Cardiac muscle cell (in vitro differentiated cells and primary cell): ENCODE data around the gene LHFPL5. TPM values are rescaled to one million over a fixed set of nuclear protein-coding genes. Genes with fewer than 3 reads are reported as not detected.

Experiments used
- DNase-seq, 2 donors: peaks; one replicate each; pipeline versions ENCODE4 v3.0.0 to v3.0.0-alpha.2; 2010 to 2017; ENCODE audit warnings: low read depth in 1 of 2, low spot score in 1 of 2
- H3K27ac ChIP-seq: fragments of 200-600 bp; sonication (generic); 2 replicates; pipeline ENCODE4 v1.5.1; 2016
- H3K27me3 ChIP-seq: fragments of 200-600 bp; sonication (generic); 2 replicates; pipeline ENCODE4 v1.6.0; 2016; ENCODE audit warnings: control low read depth
- H3K36me3 ChIP-seq: fragments of 200-600 bp; sonication (generic); 2 replicates; pipeline ENCODE4 v1.5.1; 2016; ENCODE audit warnings: control low read depth
- H3K4me1 ChIP-seq: fragments of 200-600 bp; sonication (generic); 2 replicates; pipeline ENCODE4 v1.8.1; 2017; ENCODE audit warnings: low read depth, mild to moderate bottlenecking, mixed run types
- H3K4me3 ChIP-seq: fragments of 200-600 bp; sonication (generic); 2 replicates; pipeline ENCODE4 v1.5.1; 2016; ENCODE audit warnings: mild to moderate bottlenecking
- H3K9me3 ChIP-seq: fragments of 200-600 bp; sonication (generic); 2 replicates; pipeline ENCODE4 v1.5.1; 2017; ENCODE audit warnings: low read depth, mild to moderate bottlenecking, control low read depth
- polyA plus RNA-seq: library from polyadenylated mRNA; unstranded; fragments of >200 nt; fragmentation: Nextera tagmentation; extraction: Ambion mirVana; gene quantifications from 2 replicates; pipeline ENCODE4 v1.2.1, GENCODE V29; 2016
- total RNA-seq: library from RNA; depleted of rRNA; stranded (reverse); fragments of >200 nt; gene quantifications from 2 replicates; pipeline ENCODE4 v1.2.3, GENCODE V29; 2016
- TF ChIP-seq, protein P1 (sequence below): IDR thresholded peaks from 2 replicates; pipeline ENCODE4 v1.5.1; 2012; ENCODE audit warnings: low read depth, mild to moderate bottlenecking, low read length

The LHFPL5 gene
- total and polyA plus RNA-seq, 2 experiments from 2014 or later = not detected

DNA sequence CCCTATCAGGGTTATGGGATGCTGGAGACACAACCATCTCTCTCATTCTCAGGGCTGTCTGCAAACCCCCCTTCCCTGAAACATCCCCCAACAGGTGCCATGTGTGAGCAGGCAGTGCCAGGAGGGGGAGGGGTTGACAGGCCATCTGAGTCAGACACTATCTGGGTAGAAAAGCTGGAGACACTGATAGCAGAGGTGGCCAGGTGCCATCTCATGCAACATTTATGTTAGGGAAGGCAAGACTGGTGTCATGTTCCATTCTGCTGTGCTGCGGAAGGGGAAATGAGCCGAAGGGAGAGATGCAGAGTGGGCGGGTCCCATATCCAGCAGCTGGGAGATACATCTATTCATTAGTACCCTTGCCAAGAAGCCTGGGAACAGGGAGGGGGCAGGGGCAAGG lies 3.5 kb downstream of the LHFPL5 start:
- DNase-seq = peak in 1 of 2 donors; percentile 15
- Histone ChIP-seq H3K36me3 (no peaks in the 10 kb centered on the region), H3K27ac (no peak overlapping the region), H3K9me3 (no peaks in the 10 kb centered on the region), H3K4me1 (no peaks in the 10 kb centered on the region), H3K27me3 (no peaks in the 10 kb centered on the region), H3K4me3 (no peak overlapping the region)
- TF ChIP-seq, protein P1, sequence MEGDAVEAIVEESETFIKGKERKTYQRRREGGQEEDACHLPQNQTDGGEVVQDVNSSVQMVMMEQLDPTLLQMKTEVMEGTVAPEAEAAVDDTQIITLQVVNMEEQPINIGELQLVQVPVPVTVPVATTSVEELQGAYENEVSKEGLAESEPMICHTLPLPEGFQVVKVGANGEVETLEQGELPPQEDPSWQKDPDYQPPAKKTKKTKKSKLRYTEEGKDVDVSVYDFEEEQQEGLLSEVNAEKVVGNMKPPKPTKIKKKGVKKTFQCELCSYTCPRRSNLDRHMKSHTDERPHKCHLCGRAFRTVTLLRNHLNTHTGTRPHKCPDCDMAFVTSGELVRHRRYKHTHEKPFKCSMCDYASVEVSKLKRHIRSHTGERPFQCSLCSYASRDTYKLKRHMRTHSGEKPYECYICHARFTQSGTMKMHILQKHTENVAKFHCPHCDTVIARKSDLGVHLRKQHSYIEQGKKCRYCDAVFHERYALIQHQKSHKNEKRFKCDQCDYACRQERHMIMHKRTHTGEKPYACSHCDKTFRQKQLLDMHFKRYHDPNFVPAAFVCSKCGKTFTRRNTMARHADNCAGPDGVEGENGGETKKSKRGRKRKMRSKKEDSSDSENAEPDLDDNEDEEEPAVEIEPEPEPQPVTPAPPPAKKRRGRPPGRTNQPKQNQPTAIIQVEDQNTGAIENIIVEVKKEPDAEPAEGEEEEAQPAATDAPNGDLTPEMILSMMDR = no peak

DNA sequence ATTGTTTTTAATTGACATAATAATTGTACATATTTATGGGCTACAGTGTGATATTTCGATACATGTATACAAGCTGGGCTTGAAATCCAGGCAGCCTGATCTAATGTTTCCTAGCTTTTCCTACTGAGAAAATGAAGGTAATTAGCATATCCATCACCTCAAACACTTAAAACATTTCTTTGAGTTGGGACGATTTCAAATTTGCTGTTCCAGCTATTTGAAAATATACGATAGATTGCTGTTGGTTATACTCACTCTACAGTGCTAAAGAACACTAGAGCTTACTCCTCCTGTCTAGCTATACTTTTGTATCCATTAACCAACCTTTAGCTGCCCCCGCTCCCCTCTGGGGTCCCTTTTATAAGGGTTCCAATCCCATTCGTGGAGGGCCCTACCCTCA lies 4.7 kb downstream of the LHFPL5 start:
- TF ChIP-seq, protein P1 = no peak
- Histone ChIP-seq H3K4me1 (no peaks in the 10 kb centered on the region), H3K27ac (no peak overlapping the region), H3K27me3 (no peaks in the 10 kb centered on the region), H3K36me3 (no peaks in the 10 kb centered on the region), H3K9me3 (no peaks in the 10 kb centered on the region), H3K4me3 (no peak overlapping the region)
- no peak for DNase-seq

DNA sequence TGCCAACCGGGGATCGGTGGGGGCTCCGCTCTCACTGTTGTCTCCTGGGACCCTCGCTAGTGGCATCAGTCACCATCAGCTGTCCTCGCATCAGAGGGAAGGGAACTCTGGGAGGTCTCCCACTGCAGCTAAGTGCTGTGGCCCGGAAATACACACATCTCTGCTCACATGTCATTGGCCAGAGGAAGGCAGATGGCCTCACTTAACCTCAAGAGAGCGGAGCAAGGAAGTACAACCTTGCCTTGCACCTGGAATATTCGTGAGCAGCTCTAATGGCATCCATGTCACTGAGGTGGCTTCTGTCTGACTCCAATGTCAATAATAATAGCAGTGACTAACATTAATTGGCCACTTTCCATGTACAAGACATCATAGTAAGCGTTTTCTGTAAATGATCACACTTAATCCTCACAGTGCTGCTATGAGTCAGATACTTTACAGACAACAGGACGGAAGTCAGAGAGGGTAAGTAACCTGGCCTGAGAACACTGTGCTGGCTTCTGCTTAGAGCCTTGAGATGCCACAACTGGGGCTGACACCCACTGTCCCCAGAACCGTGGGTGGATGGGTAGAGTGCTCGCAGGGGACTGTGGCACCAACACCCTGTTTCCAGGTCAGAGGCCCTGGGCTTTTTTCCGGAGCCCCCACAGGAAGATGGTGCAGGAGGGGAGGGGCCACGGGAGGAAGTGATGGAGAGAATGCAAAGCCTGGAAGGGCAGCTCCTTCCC lies 6.0 kb downstream of the LHFPL5 start:
- Histone ChIP-seq H3K27ac (no peak overlapping the region), H3K4me3 (no peak overlapping the region), H3K36me3 (no peaks in the 10 kb centered on the region), H3K9me3 (no peaks in the 10 kb centered on the region), H3K4me1 (no peaks in the 10 kb centered on the region), H3K27me3 (no peaks in the 10 kb centered on the region)
- TF ChIP-seq, protein P1 = no peak
- DNase-seq = peak in 1 of 2 donors; percentile 61

DNA sequence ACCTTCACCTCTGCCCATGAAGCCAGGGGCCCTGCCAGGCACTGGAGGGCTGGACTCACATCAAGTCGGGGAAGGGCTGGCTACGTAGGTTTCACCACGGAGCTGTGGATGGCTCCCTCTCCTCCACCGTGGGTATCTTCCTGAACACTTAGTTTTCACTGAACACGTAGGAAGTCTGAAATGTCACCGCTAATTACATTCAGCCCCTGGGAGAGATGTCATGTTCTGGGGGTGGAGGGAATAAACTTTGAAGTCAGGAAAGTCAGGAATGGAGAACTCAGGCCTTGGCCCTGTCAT lies 6.5 kb downstream of the LHFPL5 start:
- DNase-seq = no peak
- no peaks in the 10 kb centered on the region for H3K36me3 ChIP-seq
- no peak overlapping the region for H3K4me3 ChIP-seq
- H3K4me1 ChIP-seq = no peaks in the 10 kb centered on the region
- TF ChIP-seq, protein P1 = no peak
- H3K27me3 ChIP-seq = no peaks in the 10 kb centered on the region
- H3K9me3 ChIP-seq = no peaks in the 10 kb centered on the region
- no peak overlapping the region for H3K27ac ChIP-seq

DNA sequence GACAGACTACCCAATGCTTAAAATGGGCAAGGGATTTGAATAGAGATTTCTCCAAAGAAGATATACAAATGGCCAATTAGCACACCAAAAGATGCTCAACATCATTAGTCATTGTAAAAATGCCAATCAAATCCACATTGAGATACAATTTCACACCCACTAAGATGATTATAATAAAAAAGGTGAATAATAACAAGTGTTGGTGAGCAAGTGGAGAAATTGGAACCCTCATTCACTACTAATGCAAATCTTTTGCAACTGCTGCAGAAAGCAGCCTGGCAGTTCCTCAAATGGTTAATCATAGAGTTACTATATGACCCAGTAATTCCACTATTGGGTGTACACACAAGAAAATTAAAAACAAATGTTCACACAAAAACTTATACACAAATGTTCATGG lies 12.4 kb downstream of the LHFPL5 start:
- H3K27ac ChIP-seq = no peak overlapping the region
- TF ChIP-seq, protein P1 = no peak

More for the DNA sequence above, 12.4 kb downstream of the LHFPL5 start:
- H3K27me3 ChIP-seq = no peaks in the 10 kb centered on the region
- H3K4me1 ChIP-seq = no peaks in the 10 kb centered on the region
- DNase-seq = no peak
- no peak overlapping the region for H3K4me3 ChIP-seq
- no peaks in the 10 kb centered on the region for H3K9me3 ChIP-seq
- no peaks in the 10 kb centered on the region for H3K36me3 ChIP-seq
